GM21619 (cell line): ENCODE results near the gene SLC25A29.

Experiments
- ATAC-seq: cut with Tn5 transposase; IDR thresholded peaks from one replicate; pipeline ENCODE4 v1.9.1; 2021; ENCODE audit not compliant: unreplicated experiment

Gene SLC25A29

DNA sequence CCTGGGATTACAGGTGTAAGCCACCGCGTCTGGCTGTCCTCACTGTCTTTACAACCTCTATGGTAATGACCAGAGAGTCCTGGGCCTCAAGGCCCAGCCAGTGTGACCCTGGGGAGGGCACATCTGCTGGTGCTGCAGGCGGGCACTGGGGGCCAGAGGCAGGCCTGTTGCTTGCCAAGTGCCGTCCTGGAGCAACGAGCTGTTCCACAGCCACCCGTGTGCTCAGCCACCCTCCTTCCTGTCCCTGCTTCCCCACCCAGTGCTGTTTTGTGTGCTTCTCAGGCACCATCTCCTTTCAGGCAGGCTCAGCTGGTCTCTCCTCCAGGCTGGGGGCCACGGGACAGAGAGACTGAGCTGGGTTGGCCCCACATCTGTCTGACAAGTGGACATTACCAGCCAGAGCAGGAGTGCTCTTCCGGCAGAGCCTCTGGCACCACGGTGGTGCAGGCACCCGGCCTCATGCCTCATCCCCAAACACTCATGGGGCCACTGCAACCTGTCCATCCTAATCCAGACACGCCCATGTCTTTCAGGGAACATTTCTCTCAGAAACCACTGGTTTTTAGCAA lies 25.9 kb upstream of the SLC25A29 start:
- no peak for ATAC-seq

DNA sequence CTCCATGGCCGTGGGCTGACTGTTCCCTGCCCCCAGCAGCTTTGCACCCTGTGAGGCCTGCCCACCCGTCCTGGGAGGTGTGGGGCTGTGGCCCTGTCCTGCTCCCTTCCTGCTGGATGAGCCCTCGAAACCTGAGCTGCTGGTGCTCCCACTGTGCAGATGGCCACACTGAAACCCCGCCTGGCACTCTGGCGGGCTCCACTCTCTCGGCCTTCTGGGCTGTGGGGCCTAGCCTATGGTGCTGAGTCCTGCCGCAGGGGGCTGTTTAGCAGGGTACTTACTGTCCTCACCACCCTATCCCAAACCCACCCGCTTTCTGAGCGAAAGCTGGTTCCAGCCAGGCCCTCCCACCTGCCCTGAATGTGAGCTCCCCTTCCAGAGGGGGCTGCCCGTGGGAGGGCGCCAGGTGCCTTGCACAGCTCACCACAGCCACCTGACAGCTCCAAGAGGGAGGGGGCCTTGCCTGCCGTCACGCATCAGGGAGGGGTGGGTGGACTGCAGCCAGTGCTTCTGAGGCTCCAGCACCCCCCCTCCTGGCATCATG lies 24.2 kb upstream of the SLC25A29 start:
- no peak for ATAC-seq

DNA sequence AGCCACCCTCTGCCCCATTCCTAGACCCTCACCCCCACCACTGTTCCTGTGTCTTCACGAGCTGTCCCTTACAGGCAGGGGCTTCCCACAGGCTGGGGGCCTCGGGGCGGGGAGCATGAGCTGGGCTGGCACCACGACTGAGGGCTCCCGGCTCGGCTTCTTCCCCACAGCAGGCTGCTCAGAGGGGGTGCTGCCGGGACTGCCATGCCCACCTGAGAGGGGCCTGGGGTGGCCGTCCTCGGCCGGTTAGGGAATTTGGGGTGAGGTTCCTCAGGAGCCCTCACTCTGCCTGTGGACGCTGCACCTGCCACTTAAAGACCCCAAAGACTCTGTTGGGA lies 23.7 kb upstream of the SLC25A29 start:
- no peak for ATAC-seq

- ATAC-seq, result no peak
These were observed 23.2 kb upstream of the SLC25A29 start for GRCh38 chr14:100329233-100330006.

- ATAC-seq, result no peak
These were observed 22.4 kb upstream of the SLC25A29 start for GRCh38 chr14:100328495-100329163.

DNA sequence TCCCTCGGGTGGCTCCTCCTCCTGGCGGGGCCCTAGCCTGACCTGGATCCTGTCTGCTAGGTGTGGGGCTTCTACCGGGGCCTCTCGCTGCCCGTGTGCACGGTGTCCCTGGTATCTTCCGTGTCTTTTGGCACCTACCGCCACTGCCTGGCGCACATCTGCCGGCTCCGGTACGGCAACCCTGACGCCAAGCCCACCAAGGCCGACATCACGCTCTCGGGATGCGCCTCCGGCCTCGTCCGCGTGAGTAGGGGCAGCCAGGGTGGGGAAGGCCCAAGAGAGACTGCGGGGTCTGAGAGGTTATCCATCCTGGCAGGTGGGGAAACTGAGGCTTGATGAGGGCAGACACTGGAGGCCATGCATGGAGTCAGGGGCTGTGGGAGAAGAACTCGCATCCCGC lies 20.9 kb upstream of the SLC25A29 start:
- ATAC-seq, result no peak

DNA sequence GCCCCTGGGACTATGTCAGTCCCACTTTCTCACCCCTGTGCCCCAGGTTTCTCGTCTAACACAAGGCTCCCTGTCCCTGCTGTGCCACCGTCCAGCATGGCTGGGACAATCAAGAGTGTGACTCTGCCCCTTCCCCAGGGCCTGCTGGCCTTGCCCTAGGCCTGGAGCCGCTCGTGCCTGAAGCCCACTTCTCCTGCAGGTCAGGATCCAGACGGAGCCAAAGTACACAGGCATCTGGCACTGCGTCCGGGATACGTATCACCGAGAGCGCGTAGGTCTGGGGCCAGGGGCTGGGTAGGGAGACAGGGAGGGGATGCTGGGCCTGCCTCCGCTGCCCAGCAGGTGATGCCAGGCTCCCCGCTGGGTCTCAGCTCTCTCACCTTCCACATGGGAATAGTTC lies 19.7 kb upstream of the SLC25A29 start:
- ATAC-seq, result no peak

DNA sequence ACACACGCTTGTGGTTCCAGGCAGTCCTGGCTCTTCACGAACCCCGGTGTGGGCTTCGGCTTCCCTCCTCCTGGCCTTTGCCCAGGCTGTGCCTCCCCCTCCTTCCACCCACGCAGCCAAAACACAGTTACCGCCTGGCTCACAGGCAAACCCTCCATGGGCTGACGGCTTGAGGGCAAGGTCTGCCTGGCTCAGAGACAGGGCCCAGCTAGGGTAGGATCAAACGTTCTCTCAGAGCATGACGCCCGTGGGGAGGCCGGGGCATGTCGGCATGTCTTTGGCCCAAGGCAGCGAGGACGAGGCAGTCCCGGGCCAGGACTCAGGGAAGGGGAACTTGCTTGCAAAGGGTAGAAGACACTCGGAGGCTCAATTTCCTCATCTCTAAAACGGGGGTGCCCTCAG lies 19.0 kb upstream of the SLC25A29 start:
- no peak for ATAC-seq

DNA sequence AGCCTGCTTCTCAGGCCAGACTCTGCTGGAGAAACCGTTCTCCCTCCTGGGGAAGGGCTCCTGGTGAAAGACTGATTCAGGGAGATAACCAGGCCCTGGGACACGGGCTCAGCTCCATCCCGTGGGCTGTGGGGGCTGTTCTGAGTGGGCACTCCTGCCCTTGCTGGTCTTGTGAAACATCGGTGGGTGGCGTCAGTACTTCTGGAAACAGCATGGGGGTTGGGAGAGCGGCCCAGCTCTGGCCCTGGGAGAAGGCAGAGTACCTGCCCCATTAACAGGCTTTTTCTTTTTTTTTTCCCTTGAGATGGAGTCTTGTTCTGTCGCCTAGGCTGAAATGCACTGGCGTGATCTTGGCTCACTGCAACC lies 17.7 kb upstream of the SLC25A29 start:
- ATAC-seq, result no peak

DNA sequence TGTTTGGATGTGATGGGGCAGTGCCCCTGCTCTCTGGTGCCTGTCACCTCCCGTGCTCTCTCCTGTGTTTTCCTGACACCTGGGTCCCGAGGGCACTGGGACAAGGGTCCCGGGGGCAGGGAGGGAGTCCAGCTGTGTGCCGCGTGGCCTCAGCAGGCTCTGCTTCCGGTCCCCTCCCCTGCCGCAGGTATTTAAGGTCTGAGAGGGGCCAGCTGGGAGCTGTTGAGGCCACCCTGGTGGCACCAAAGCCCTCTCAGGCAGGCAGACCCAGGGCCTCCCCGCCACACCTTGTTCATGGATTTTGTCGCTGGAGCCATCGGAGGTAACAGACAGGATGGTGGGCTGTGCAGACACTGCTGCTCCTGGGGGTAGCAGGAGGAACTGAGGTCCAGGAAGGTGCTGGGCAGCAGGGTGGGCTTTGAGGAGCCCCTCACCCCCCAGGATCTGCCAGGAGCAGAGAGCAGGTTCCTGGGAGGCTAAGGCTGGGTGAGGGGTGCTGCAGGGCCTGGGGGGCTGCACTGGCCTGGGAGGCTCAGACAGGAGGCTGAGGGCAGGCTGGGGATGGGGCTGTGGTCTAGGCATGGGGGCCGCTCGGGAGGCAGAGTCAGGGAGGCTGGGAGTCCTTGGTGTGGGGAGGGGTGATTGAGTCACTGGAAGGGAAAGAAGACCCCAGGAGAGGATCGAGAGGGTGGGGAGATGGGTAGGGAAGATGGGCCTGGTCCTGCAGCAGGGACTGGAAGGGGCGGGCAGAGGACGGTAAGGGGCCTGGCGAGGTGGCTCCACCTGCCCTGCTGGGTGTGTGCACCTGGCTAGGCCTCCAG lies 17.1 kb upstream of the SLC25A29 start, which contains the start of gene SLC25A47:
Gene SLC25A47 (plus strand): TSS at position 219 of the 821 bp plus-strand sequence. CDS start 76 bp downstream, at position 295.
- ATAC-seq, result no peak

DNA sequence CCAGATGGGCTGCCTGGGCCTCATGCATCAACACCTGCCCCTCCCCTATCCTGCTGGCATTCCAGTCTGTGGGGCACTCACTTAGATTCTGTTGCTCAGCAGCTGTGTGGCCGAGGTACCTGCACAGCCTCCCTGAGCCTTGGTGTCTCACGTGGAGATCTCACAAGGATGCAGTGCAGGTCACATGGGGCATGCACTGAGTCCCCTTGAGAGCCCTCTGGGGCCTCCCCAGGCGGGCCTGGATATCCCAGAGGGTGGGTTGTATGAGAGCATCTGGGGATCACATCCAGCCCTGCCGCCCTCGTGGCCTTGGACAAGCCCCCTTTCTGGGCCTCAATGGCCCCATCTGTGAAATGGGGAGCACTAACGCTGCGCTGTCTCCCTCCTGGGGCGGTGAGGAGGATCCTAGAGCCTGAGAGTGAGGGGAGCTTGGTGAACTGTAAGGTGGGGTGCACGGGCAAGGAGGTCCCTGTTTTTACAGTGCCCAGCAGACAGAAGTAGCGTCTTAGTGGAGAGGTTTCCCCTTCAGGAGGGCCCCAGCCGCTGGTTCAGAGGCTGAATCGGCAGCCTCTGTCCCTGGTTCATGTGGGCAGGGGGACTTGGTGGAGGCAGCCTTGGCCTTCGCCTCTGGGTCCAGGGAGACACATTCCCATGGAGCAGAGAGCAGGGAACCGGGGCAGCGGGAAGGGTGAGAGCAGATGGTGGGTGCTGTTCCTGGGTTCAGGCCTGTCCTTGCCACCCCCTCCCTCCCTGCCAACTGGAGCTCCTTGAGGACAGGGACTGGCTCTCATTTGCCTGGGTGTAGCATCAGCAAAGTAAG lies 16.1 kb upstream of the SLC25A29 start:
- no peak for ATAC-seq

DNA sequence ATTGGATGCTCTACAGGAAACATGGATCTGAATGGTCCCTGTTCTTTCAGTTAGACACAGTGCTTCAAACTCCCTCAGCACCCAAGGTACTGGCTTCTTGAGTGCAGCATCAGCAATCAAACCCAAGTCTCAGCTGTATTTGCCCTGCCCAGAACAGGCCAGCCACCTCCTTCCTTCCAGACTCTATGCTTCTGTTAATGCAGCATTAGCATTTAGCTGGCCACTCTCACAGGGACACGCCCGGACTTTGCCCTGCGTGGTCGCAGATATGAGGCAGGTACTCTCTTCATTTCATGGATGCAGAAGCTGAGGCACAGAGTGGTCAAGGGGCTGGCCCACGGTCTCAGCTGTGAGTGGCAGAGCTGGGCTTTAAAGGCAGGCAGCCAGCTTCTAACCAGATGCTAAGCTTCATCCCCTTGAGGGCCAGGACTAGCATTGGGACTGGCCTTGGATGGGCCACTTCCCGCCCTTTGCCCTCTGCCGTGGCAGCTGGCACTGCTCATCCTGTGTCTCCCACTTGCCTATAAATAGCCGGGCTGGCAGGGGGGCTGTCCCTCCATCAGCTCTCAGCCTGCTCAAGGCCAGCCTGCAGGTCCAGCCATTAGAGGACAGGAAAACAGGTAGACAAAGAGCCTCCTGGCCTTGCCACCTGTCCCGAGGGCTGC lies 15.4 kb upstream of the SLC25A29 start:
- ATAC-seq, result no peak

DNA sequence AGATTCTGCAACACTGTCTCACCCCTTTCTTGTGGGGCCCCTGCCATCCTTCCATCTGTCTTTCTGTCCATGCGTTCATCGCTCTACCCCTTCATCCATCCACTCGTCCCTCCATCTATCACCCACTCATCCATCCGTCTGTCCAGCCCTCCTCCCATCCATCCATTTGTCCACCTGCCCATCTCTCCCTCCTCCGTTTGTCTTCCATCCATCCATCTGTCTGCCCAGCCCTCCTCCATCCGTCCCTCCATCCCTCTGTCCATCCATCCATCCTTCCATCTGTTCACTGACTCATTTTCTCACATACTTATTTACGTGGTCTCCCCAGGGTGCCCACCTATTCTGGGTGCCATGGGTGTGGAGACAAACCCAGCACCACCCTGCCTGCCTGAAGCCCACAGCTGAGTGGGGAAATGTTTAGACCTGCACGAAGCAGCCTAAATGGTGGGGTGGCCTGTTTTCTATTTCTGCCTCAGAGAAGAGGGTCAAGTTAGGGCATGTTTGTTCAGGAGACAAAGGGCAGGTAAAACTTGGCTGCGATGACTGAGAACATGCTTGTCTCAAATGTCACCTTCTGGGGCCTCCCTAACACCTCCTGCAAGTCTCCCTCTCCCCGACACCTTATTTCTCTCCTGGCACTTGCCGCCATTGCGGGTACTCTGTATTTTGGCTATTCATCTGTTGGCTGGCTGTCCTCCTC lies 14.1 kb upstream of the SLC25A29 start:
- ATAC-seq, result no peak

DNA sequence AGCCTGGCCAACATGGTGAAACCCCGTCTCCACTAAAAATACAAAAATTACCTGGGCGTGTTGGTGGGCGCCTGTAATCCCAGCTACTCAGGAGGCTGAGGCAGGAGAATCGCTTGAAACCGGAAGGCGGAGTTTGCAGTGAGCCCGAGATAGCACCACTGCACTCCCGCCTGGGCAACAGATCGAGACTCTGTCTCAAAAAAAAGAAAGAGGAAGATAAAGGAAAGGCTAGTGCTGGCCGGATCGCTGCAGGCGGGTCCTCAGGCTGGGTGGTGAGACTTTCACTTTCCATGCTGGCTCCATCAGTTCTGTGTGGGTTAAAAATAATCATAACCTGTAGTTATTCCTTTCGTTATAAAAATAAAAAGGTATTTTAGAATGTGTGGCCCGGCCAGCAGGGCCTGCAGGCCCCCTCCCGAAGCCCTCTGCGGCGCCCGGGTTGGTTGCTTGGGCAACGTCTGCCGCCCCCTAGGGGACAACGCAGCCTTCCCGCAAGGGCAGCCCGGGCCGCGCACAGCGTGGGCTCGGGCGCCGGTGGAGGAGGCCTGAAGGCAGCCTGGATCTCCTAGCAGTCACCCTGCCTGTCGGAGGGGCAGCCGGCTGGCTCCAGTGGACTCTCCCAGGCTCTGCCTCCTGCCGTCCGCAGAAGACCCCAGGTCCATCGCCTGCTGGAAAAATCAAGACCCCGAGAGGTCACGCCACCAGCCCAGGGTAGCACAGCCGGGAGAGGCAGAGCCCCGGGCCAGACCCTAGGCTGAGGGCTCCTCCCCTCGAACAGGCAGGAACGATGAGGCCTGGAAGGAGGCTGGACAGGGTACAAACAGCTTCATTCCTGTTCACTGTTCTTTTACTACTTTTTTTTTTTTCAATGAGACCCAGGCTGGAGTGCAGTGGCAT lies 11.9 kb upstream of the SLC25A29 start:
- peak; percentile 83 for ATAC-seq

GRCh38 chr14:100317389-100317788 lies 11.1 kb upstream of the SLC25A29 start:
- ATAC-seq, result no peak

GRCh38 chr14:100314724-100315123 lies 8.5 kb upstream of the SLC25A29 start:
- ATAC-seq, result no peak

- no peak for ATAC-seq
These were observed 7.4 kb upstream of the SLC25A29 start for GRCh38 chr14:100313464-100314230.
